Measurements from ENCODE around the gene BOD1.

BOD1 gene

DNA sequence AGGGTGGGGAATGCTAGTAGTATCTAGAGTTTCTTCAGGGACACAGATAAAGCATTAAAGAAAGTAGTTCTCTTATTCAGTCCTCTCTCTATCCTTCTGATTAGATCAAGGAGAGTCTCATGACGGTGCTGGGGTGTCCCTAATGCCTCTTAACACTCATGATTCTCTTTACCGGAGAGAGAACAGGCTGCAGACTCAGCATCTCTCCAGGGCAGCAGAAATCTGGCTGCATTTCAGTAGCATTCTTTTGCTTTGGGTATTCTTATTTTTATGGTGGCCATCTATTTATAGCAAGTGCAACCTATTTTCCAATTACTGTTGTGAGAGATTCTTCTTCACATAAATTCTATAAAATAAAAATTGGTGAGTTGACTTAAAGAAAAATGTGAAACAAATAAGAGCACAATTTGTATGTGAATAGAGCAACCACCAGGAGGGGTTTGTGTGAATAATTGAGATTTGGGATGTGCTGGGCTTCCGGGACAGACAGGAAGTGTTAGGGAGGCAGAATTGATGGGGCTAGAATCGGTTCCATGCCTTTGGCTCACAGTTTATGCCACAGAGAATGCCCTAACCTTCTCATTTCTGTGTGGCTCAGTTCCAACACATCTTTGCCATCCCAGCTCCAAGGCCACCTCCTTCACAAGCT, 23.8 kb upstream of the BOD1 start:
- no peak for DNase-seq (ENCODE audit: low spot score)

DNA sequence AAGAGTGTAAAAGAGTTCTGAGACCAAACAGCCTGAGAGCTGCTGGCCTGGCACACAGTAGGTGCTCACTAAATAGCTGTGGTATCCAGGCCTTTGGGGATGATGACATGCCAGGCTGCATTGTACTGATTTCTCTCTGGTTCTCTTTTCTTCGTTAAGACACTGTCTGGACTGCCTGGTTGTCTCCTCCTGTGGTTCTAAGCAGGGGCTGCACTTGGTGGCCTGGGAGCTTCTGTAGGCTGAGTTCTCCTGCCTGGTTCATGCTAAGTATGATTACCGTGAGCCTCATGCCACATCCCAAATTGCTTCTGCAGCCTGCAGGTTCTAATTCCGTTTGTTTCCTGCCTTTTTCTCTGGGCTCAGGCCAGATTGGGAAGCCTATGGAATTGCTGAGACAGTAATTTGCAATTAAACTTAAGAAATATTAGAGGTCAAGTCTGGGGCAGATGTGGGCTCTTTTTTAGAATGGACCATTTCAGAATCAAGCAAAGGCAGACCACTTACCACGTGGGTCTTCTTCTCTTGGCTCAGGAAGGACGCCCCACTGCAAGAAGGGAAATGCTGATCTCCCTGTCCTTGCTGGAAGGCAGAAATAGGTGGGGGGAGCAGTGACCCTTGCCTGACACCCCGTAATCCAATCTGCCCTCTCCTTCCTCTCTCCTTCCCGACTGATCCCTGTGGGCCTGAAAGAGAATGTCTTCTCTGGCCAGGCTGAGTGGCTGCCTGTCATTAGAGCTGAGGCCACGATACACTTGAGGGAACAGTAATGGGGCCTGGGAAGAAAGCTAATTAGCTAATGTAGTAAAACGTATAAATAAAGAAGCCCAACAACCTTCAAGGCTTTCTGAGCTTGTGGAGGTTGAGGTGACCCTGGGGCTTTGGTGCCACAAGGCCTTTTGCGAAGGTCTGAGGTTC, 21.9 kb upstream of the BOD1 start:
- no peak for DNase-seq (ENCODE audit: low spot score)

DNA sequence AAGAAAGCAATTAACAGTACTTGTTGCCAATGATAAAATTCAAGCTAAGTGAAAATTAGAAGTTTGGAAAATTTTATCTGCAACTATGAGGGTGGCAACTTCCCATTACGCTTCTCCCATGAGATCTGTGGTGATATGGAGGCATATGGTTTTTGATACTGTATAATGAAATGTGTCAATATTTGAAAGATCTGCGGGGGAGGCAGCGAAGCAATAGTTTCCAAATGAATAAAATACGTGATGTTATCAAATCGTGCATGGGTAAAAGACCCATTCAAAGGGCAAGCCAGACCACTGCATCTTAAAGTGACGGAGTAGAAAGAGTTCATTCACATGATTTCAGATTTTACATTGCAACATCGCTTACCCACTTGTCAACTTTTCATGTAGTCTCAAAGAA, 20.9 kb upstream of the BOD1 start:
- no peak for DNase-seq (ENCODE audit: low spot score)

DNA sequence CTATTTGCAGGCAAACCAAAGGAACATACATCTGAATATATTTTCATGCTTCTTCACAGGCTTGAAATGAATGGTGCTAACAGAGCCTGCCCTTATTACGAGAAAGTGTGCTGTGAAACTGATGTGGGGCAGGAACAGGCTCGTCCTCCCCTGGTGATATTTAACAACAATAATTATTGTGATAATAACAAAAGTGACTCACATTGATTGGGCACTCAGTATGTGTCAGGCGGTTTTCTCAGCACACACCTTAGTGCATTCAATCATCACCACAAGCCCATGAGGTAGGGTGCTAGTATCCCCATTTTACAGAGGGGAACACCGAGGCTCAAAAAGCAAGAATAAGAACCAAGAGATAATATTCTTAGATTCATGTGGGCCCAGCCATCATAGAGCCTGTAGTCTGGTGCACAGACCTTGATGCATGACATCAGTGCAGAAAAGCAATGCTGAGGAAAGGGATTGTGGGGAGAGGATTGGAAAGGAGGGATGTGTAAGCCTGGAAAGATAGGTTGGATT, 18.1 kb upstream of the BOD1 start:
- DNase-seq (ENCODE audit: low spot score) = no peak

DNA sequence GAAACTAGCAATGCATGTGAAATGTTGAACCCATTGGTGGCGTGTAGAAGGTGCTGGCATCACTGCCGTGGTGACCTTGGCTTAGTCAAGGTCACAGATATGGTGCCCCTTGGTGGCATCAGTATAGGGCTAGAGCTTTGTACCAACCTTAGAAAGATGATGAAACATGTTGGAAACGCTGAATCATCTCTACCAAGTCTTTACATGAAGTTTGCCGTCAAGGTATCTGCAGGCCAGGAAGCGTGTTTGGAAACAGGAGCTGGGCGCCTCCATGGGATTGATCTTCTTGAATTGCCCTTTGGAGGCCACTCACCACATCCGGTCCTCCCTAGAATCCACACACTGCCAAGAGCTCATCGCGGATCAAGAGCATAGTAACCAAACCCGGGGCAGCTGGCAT, 16.9 kb upstream of the BOD1 start:
- DNase-seq (ENCODE audit: low spot score) = no peak

DNA sequence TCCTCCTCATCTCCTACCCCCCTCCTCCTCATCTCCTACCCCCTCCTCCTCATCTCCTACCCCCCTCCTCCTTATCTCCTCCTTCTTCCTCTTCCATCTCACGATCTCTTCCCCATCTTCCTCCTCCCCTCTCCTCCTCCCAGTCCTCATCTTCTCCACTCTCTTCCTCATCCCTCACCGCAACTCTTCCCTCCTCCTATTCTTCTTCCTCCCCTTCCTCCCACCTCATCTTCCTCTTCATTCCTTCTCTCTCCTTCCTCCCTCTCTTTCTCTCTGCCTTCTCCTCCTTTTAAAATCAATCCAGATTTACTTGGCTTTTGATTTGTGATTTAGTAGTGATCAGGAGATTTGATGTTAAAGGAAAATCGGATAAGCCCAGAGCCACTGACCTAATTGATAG, 15.0 kb upstream of the BOD1 start:
- no peak for DNase-seq (ENCODE audit: low spot score)

DNA sequence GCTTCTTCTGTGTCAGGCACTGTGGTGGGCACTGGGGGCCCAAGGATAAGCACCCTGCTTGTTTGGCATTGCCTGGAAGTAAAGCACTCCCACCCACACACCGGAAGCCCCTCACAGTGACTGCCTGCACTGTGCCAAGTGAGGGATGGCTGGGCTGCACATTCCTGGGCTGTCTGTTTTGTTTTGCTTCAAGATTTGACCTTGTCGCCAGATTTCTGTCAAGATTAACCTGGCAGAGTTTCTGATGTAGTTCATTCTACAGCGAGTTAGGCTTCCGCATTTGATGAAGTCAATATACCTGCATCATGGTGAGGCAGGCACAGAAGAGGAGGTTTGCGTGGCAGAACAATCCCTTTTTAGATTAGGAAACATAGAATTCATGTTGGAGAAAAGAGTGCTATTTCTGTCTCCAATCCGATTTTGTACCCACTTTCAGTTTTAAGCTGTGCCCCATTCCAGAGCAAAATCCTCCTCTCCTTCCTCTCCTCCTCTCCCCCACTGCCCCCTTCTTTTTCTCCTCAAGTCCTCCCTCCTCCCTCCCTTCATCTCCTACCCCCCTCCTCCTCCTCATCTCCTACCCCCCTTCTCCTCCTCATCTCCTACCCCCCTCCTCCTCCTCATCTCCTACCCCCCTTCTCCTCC, 14.4 kb upstream of the BOD1 start:
- no peak for DNase-seq (ENCODE audit: low spot score)

DNA sequence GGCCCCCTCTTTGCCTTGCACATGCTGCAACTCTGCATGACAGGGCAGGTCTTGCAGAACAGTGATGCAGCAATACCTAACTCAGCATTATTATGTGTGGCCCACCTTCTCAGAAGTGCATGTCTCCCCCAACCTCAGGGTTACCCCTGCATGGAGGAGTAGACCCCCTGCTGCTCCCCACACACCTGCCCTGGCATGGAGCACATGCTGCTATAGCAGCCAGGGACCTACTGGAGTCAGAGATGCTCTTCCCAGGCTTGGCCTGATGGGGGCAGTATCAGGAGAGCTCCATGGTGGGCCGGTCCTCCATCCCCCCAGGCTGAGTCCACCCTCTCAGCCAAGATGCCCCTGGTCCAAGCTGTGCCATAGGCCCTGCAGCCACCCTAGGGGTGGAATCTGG, 13.2 kb upstream of the BOD1 start:
- DNase-seq (ENCODE audit: low spot score) = peak; percentile 45

DNA sequence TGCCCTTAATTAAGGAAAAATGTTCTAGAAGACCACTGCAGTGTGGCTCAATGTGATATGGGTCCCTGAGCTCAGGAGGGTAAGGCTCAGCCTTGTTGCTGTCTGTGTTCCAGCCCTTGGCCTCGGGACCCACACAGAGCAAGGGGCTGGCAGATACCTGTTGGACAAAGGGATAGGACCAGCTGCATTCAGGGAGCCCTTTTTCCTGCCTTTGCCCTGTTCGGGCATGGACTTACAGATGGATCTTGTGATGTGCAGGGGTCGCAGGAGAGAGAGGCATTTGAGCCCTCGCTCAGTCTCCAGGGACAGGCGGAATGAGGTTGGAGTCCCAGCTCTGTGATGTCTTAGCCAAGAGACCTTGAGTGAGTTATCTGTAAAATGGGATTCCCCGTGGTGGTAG, 12.1 kb upstream of the BOD1 start:
- DNase-seq (ENCODE audit: low spot score) = no peak

DNA sequence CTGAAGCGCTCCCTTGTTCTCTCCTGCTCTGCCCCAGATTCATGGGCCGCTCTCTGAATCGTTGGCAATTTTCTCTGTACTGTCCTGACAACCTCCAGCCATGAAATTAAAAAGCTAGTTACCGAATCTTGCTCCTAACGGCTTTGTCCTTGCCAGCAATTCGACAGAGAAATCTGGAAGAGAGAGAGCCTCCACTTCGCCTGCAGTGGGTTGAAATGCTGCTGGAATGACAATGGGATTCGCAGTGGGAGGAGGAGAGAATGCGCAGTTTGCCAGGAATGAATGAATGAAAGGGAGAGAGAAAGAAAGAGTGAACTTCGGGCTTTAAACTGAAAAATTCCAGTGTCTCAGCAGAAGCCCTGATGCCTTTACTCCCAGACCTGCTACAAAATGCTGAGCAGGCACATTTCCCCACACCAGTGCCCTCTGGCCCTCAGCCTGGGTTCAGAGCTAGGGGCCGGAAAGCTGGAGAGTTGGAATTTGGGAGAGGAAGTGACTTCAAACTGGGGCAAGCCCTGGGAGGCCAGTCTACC, 11.5 kb upstream of the BOD1 start:
- no peak for DNase-seq (ENCODE audit: low spot score)

DNA sequence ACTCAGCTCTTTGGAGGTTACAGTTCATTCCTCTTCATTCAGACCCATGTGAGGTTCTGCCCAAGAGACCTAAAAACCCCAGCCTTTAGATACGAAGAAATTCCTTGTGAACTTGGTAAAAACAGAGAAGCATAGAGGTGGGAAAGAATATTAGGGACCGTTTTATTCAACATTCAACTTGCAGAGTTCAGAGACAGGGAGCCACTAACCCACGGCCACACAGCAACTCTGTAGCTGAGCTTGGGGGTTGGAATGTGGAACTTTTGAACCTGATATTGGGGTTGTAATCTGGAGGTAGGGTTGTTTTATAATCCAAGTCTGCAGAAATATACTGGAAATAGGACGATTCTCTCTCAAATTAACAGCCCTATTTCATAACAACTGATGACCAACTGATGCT, 10.8 kb upstream of the BOD1 start:
- no peak for DNase-seq (ENCODE audit: low spot score)

DNA sequence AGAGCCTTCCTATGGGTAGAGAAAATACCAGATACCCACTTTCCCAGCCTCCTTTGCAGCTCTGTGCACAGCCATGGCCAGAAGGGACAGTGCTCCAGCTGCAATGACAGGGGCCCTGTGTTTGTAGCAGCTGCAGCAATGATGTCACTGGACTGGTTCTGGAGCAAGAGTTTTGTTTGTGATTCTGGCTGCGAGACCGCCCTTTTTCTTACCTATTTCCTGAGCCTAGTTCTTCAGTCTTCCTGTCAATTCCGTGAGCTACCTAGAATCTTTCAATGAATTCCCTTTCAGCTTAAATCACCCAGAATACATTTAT, 10.0 kb upstream of the BOD1 start:
- no peak for DNase-seq (ENCODE audit: low spot score)

DNA sequence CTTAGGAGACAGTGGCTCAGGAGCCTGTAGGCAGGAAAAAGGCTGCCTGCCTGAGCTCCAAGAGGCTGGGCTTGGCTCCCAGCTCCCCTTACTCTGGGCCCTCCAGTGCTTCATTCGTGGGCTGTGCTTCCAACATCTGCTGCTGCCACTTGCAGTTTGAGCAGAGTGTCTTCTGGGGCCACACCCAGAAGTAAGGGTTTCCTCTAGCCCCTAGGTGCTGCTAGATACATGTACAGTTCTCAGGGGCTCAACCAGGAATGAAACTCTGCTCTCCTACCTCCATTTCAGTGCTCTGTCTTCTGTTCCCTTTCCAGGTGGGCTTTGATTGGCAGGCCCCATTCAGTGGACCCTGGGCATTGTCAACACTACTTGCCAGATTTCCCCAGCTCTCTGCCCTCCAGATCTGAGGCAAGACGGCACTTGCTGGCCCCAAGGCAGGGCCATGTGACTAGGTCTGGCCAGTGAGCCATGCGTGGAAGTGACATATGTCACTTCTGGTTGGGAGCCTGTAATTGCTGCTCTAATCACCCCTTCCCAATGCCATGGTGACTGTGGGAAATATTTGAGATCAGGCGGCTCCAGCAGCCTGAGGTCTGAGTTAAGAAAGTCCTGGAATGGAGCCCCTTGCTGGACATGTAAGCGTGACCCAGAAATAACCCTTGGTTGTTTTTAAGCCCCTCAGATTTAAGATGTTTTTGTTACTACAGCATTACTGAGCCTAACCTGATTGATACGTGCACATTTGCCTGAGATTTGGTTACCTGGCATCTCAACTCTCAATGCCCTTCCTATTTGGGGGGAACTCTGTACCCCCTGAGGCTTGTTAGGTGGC, 9.4 kb upstream of the BOD1 start:
- no peak for DNase-seq (ENCODE audit: low spot score)

DNA sequence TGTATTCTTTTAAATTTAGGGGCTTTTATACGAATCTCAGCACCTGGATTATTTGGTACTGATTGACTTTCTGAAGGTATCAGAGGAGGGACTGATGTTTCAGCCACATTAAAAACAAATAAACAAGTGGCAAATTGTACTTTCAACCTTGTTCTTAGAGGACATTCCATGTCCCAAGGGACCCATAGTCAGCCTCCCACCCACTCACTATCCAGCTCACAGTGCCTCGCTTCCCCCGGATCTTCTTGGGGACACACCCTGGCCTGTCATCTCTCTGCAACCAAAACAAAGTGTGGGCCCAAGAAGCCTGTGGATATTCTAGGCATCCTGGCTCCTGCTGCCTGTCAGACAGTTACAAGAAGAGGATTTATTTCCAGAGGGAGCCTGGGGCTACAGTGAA, 8.8 kb upstream of the BOD1 start:
- DNase-seq (ENCODE audit: low spot score) = no peak

DNA sequence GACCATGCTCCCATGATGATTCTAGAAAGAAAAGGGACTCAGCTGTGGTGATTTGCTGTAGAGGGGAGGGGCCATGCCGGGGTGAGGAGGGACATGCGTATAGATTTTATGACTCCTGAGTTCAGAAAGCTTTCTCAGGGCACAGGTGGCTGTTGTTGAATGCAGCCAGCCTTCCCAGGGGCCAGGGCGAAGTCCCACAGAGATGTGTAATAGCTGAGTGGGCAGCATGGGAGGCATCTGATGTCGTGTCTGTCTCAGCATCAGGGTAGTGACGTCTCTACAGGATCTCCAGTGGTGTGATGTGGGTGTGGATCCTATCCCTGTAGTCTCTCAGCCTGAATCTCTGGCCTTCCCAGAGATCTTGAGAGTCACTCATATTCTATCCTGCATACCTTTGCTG, 7.8 kb upstream of the BOD1 start:
- DNase-seq (ENCODE audit: low spot score) = no peak

DNA sequence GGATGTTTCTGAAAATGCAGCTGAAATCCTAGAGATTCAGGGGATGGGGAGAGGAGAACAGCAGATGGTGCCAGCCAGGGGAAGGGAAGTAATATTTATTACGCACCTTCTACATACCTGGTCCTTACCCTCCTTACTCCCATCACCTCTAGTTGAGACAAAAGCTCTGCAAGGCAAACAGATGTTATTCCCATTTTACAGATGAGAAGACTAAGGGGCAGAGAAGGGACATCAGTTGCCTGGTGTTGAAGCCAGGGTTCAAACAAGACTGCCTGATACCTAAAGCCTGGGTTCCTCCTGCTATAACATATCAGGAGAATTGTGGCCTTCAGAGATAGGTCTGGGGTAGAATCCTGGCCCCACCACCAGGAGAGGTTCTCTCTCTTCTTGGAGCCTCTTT, 7.3 kb upstream of the BOD1 start:
- DNase-seq (ENCODE audit: low spot score) = no peak

DNA sequence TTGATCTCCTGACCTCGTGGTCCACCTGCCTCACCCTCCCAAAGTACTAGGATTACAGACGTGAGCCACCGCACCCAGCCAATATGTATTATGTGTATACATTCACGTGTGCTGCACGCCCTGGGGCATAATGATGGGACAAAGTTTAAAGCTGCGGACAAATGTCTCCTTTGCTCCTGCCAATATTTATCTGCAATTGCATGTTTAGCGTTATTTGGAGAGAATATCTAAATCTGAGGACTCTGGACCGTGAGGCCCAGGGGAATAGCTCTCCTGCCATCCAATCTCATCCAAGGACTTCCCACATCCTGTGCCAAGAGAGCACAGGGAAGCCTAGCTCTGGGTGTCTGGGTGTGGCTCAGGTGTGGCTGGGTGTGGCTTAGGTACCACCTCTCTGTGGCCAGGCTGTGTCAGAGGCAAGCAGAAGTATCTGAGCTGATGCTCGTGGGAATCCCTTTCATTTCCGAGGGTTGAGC, 6.9 kb upstream of the BOD1 start:
- DNase-seq (ENCODE audit: low spot score) = no peak

DNA sequence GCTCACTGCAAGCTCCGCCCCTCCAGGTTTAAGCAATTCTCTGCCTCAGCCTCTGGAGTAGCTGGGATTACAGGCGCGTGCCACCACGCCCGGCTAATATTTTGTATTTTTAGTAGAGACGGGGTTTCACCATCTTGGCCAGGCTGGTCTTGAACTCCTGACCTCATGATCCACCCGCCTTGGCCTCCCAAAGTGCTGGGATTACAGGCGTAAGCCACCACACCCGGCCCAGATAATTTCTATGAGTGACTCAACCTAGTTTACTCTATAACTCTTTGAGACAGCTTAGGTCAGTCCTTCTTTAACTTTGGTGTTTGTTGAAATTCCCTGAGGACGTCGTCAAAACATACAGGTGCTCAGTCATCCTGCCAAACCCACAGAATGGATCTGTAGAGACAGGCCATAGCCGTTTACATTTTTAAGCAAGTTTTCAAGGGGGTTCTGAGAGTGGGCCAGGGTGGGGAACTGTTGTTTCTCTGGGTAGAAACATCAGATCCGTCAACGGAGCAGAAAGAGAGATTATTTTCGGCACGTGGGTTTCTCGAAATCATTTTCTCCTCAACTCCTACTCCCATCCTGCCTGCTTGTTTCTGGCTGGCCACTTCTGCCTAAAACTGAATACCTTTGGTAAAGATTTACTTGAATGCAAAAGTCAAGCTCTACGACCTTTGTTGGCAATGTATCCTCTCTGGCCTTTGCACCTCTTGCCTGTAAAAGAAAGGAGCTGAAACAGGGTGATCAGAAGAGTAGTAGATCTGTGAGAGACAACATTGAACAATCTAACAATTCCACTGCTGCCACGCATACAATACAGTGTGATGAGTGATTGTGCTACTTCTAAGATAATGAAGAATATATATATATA, 6.0 kb upstream of the BOD1 start:
- DNase-seq (ENCODE audit: low spot score) = no peak

DNA sequence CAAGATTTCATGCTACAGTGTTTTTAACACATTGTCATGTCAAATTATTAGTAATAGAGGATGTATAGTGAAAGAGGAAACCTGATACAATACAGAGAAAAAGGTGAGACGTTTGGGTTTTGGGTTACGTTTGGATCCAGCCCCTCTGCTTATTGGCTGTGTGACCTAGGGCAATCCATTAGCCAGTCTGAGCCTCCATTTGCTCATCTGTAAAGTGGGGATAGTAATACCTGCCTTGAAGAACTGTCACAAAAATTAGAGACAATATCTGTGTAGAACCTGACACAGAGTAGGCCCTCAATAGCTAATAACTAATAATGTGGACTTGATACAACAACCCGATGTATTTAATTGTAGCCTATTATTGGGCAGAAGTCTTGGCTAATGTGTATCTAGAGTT, 4.3 kb upstream of the BOD1 start:
- DNase-seq (ENCODE audit: low spot score) = no peak

DNA sequence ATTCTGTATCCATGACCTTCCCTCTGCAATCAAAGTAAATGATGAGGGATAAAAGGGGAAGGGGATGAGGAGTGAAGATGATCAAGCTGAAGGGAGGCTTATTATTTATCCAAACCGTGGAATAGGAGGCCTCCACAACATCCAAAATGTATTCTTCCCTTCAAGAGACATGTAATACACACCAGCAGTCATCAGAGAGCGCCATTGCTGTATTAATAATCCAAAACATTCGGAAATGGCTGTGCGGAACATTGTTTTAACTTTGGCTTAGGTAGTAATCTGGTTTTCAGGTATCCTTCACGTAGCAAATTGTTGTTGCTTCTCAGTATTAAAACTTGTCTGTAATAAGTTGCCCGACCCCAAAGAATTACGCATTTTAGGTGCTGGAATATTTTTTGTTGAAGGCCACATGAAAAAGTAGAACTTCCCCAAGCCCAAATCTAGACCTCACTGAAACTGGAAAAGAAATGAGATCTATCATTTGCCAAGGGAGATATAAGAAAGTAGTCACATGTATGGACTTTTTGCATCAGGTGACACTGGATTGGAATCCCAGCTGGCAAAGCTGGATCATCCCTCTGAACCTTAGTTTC, 2.6 kb upstream of the BOD1 start:
- DNase-seq (ENCODE audit: low spot score) = peak; percentile 54
